Osteocyte (in vitro differentiated cells): ENCODE measurements around the gene CDH22. TPM values are rescaled to one million over a fixed set of nuclear protein-coding genes. Genes with fewer than 3 reads are reported as not detected.

Source experiments
- DNase-seq: peaks from one replicate; pipeline ENCODE4 v3.0.0; 2021; ENCODE audit warnings: mixed read lengths; ENCODE audit not compliant: unreplicated experiment; ENCODE audit errors: extremely low spot score
- H3K27ac Mint-ChIP-seq: one replicate; pipeline ENCODE4 v1.8.0; 2021; ENCODE audit warnings: mild to moderate bottlenecking, mixed read lengths; ENCODE audit not compliant: unreplicated experiment
- H3K27me3 Mint-ChIP-seq: one replicate; pipeline ENCODE4 v1.8.0; 2021; ENCODE audit warnings: mixed read lengths; ENCODE audit not compliant: unreplicated experiment
- H3K36me3 Mint-ChIP-seq: one replicate; pipeline ENCODE4 v1.8.0; 2021; ENCODE audit warnings: mixed read lengths; ENCODE audit not compliant: unreplicated experiment
- H3K4me1 Mint-ChIP-seq: one replicate; pipeline ENCODE4 v1.8.0; 2021; ENCODE audit warnings: mixed read lengths; ENCODE audit not compliant: unreplicated experiment
- H3K4me3 Mint-ChIP-seq: one replicate; pipeline ENCODE4 v1.8.0; 2021; ENCODE audit warnings: mild to moderate bottlenecking, moderate library complexity, mixed read lengths; ENCODE audit not compliant: unreplicated experiment
- H3K9me3 Mint-ChIP-seq: one replicate; pipeline ENCODE4 v1.8.0; 2021; ENCODE audit warnings: mixed read lengths; ENCODE audit not compliant: unreplicated experiment
- CTCF ChIP-seq: fragments of 200-600 bp; sonication (generic); IDR thresholded peaks from 2 replicates; pipeline ENCODE4 v1.5.0; 2021; ENCODE audit warnings: antibody characterized with exemption, mild to moderate bottlenecking, moderate library complexity
- total RNA-seq: library from RNA; stranded (reverse); gene quantifications from 2 replicates; pipeline ENCODE4 v1.2.1, GENCODE V29; 2021

CDH22 gene
- total RNA-seq, 1 donor from 2014 or later = not detected

DNA sequence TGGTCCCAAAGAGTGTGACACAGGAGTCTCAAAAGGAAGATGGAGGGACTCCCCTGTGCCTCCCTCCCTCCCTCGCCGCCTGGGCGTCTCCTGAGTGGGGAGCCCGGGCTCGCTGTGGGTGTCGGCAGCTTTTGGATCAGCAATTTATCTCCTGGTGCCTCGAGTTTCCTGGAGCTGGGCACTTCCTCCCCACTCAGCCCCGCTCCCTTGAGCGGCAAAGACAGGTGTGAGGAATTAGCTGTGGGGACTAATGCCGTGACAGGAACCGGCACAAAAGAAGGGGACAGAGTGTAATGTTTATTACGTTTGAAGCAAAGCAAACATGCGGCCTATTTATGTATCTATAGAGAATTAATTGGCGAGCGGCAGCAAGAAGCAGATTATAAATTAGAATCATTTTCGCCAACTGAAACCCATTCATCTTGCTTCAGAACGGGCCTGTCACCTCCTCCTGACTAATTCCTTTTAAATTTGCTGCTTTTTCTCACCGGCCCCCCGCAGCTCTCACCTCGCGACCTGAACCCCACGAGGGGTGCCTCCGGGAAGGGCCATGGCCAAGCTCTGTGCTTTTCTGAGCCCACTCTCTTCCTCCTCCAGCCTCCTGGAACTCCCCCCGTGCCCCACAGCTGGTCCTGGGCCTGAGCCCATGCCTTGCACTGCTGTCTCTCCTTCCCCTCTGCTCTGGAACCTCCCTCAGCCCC is 8.8 kb upstream of the CDH22 start:
- no peak overlapping the region for H3K27ac Mint-ChIP-seq
- no peak for TF ChIP-seq CTCF
- H3K4me3 Mint-ChIP-seq = no peak overlapping the region
- H3K4me1 Mint-ChIP-seq = no peaks in the 10 kb centered on the region
- H3K36me3 Mint-ChIP-seq = no peaks in the 10 kb centered on the region
- DNase-seq = no peak
- H3K27me3 Mint-ChIP-seq = peaks cover 71% of the 10 kb centered on the region
- no peaks in the 10 kb centered on the region for H3K9me3 Mint-ChIP-seq

DNA sequence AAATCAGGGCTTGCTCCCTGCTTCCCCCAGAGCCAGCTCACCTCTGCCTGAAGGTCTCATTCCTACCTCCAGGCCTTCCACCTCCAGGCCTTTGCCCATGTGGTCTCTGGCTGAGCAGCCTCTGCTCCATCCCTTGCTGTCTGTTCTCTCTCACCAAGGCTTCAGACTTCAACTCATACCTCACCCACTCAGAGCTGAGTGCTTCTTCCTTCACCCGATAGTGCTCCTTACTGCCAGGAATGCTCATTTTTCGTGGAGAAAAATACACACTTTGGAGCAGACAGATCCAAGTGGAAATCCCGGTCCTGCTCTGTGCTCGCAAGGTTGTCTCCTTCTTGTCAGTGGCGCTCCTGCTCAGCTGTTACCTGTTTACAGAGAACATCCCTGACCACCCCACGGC is 7.0 kb upstream of the CDH22 start:
- H3K4me3 Mint-ChIP-seq = no peak overlapping the region
- H3K36me3 Mint-ChIP-seq = no peaks in the 10 kb centered on the region
- no peak for DNase-seq
- no peak for TF ChIP-seq CTCF
- H3K9me3 Mint-ChIP-seq = no peaks in the 10 kb centered on the region
- no peak overlapping the region for H3K27ac Mint-ChIP-seq
- H3K4me1 Mint-ChIP-seq = no peaks in the 10 kb centered on the region
- H3K27me3 Mint-ChIP-seq = peaks cover 74% of the 10 kb centered on the region

- no peak for DNase-seq
- Mint-ChIP-seq H3K27me3 (peaks cover 75% of the 10 kb centered on the region), H3K9me3 (no peaks in the 10 kb centered on the region), H3K4me3 (no peak overlapping the region), H3K27ac (no peak overlapping the region), H3K4me1 (no peaks in the 10 kb centered on the region), H3K36me3 (no peaks in the 10 kb centered on the region)
- no peak for TF ChIP-seq CTCF
Measured at GRCh38 chr20:46312945-46313861, 4.9 kb upstream of the CDH22 start.

DNA sequence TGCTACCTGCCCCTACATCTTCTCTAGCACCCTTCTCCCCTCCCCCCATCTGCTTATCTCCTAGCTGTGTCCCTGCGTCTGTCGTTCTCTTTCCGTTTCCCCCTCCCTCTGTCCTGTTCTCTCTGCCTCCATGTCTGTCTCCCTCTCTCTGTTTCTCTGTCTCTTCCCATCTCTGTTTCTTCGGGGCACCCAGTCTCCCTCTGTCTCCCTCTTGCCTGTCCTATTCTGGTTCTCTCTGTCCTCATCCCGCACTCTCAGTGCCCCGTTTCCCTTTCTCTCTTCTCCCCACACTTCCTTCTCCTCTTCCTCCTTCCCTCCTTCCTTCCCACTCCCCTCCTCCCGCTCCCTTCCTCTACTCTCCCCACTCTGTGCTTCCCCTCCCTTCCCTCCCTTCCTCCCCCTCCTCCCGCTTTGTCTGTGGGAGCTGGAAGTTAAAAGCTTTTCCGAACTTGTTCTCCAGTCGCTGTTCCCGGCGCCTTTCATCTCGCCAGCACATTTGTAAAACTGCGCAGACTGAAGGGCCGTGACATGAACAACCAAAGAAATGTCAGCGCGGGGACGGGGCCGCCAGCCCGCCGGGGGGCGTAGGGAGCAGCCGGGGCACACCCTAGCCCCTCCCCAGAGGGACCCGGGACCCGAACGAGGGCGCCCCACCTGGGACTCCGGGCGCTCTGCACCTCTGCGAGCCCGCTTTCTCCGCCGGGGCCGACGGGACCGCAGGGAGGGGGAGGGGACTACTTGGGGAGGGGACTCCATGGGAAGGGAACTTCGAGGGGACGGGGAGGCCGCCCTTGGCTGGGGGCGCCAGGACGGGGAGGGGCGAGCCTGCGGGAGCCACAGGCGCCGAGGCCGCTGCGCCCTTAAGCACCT is 4.0 kb upstream of the CDH22 start:
- no peak overlapping the region for H3K4me3 Mint-ChIP-seq
- no peak for DNase-seq
- H3K9me3 Mint-ChIP-seq = no peaks in the 10 kb centered on the region
- no peak for TF ChIP-seq CTCF
- H3K36me3 Mint-ChIP-seq = no peaks in the 10 kb centered on the region
- H3K4me1 Mint-ChIP-seq = no peaks in the 10 kb centered on the region
- H3K27me3 Mint-ChIP-seq = peaks cover 75% of the 10 kb centered on the region
- H3K27ac Mint-ChIP-seq = no peak overlapping the region
